ENCODE results near the gene RHBDF1.
"Not testable (repeated sequence)": the region's sequence is repeated elsewhere in the genome, so short reads cannot be mapped to it uniquely, and the experiment has no call there.

RHBDF1 gene

DNA sequence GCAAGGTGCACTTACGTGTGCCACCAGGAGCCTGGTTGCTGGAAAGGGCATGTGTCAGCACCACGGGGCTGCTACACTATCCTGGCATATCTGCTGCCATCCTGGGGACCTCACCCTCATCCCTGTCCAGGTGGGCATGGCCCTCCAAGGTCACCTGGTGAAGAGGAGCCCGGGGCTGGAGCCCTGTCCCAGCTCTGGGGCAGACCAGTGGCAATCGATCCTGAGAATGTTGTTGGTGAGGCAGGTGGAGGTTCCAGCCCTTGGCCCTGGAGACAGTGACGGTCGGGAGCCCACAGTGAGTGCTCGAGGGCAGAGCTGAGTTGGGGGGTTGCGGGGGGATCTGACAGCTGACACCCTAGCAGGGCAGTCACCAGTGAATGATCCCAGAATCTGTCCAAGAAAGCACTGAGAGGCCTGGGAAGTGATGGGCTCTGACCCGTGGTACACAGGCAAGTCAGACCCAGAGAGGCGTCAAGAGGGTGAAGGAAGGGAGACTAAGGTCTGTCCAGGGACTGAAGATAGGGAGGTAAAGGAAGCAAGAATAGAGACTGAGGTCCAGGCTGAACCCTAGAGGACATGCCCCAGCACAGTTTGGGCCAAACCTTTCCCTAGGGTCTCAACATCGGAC lies 36.6 kb downstream of the RHBDF1 start:
- no peak for DNase-seq

DNA sequence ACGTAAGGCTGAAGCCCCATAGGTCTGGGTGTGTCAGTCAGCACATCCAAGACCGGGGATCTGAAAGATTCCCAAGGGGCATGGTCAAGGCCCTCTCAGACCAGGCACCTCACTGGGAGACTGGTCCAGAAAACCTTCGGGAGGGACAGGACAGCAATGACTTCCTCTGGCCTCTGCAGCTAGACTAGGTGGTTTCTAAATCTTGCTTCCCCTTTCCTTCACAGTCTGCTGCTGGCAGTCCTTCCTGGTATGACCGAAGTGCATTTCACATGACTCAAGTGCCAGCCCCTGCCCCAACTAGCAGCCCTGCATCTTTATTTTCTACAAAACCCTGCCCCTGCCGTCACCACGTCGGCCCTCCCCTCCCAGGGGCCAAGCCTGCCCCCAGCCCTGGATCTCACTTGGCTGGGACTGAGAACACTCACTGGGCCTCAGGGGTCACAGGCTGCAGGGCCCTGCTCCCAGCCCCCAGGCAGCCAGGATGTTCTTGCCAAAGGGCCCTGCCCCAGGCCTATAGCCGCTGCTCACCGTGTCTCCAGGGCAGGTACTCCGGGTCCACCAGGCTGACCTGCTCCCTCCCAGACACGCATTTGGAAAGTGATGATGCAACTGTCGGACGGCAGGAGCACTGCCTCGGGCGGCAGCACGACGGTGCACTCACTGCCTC lies 37.3 kb downstream of the RHBDF1 start:
- DNase-seq, result no peak

DNA sequence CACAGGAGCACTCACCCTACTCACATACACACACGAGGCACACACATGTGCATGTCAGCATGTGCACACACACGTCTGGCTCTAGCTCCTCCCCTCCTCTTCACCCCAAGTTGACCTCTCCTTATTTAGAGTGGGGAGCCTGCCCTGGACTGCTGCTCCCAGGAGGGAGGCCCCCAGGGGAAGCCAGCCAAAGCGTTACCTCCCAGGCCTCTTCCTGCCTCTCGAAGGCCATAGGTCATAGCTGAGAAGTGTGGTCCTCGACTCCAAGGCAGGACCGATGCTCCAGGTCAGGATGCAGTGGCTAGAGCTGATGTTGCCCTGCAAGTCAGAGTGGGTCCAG lies 37.8 kb downstream of the RHBDF1 start:
- no peak for DNase-seq

DNA sequence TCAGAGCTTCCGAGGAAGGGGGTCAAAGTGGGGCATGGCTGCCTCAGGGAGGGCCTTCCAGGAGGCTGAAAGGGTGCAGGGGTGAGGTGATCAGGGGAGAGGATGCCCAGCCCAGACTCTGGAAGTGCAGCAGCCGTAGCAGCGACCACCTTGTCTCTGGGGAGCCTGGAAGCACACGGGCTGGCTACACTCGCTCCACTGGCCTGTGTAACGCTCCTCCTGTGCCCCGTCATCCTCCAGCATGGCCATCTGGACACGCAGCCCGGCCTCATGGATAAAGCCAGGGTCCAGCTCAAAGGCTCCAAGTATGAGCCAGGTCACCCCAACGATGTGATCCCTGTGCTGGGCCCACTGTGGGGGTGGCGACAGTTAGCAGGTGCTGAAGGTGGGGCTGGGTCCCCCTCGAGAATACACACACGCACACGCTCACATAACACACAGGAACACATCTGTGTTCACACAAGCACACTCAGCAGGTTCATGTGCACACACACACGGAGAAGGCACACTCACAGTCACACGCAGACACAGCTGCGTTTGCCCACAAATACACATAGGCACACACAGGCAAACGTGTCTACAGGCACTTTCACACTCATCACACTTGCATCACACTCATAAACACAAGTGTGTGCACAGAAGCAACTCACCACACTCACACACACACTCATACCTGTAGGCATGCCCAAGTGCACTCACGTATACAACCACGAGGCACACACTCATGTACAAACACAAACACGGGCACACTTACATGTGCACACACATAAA lies 38.4 kb downstream of the RHBDF1 start:
- DNase-seq, result no peak

DNA sequence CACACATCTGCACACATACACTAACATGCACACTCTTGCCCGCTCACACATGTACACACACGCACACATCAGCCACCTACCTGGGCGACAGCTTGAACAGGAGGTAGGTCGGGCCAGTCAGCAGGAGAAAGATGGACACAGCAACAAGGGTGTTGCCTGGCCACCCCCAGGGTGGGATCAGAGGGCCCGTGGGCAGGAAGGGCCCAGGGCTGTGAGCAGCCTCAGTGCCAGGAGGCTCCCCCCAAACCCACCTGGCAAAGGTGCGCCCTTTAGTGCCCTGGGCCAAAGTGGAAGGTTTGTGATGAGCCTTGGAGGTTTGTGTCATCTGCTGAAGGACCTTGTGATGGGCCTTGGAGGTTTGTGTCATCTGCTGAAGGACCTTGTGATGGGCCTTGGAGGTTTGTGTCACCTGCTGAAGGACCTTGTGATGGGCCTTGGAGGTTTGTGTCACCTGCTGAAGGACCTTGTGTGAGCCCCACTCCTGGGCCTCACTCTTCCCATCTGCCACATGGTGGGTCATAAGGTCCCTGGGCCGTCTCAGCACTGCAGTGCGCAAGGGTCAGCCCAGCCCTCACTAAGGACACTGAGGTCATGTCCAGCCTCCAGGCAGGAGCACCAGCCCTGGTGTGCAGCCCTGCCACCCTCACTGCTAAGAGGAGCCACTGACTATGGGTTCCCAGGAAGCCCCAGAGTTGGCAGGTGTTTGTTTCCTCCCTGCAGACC lies 39.1 kb downstream of the RHBDF1 start:
- DNase-seq, result not testable (repeated sequence)

DNA sequence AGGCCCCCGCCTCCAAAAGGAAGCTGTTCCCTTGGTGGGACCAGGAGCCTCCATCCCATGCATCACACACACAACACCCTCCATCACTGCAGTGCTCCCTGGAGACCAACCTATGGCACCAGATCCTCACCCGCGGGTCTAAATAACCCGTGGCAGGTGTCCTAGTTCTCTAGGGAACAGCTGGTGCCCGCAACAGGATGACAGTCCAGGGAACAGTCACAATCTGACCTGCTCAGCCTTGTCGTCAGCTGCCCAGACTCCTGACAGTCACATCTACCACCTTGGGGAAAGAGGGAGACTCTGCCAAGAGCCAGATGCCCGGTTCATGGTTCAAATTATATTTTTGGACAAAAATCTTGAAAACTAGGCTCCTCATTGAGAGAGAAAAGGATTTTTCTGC lies 41.8 kb downstream of the RHBDF1 start:
- not testable (repeated sequence) for DNase-seq

DNA sequence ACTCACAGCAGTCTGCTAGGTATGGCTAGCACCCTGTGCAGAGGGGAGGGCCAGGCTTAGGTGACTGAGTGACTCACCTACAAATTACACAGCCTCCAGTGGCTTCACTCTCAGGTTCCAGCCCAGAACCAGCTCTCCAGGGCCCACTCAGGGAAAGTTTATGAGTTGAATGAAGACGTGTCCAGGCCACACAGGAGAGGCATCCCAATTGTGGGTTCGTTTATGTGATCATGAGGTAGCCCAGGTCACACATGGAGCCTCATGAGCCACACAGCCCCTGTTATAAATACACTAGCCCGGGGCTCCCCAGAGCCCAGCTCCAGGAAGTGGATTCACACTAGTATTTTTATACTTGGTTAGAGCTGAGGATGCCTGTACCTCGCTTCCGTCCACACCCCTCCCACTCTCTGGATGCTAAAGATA lies 46.5 kb downstream of the RHBDF1 start:
- not testable (repeated sequence) for DNase-seq

DNA sequence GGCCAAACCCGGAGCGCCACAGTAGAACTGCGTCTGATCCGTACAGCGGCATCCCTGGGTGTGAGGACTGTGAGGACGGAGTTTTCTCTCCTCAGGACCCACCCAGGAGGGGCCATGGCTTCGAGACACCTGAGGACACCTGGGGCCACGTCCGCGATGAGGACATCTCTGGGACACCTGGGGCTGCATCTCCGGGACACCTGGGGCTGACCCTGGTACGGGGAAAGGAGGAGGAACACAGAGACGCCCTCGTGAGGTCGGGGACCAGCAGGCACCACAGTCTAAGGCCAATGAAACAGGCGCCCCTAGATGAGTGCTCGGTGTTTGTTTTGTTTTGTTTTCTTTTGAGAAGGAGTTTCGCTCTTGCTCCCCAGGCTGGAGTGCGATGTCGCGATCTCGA lies 48.3 kb downstream of the RHBDF1 start:
- DNase-seq, result not testable (repeated sequence)

DNA sequence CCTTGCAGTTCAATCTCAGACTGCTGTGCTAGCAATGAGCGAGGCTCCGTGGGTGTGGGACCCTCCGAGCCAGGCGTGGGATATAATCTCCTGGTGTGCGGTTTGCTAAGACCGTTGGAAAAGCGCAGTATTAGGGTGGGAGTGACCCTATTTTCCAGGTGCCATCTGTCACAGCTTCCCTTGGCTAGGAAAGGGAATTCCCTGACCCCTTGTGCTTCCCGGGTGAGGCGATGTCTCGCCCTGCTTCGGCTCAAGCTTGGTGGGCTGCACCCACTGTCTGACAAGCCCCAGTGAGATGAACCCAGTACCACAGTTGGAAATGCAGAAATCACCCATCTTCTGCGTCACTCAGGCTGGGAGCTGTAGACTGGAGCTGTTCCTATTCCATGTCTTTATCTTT lies 51.5 kb downstream of the RHBDF1 start:
- DNase-seq, result not testable (repeated sequence)

DNA sequence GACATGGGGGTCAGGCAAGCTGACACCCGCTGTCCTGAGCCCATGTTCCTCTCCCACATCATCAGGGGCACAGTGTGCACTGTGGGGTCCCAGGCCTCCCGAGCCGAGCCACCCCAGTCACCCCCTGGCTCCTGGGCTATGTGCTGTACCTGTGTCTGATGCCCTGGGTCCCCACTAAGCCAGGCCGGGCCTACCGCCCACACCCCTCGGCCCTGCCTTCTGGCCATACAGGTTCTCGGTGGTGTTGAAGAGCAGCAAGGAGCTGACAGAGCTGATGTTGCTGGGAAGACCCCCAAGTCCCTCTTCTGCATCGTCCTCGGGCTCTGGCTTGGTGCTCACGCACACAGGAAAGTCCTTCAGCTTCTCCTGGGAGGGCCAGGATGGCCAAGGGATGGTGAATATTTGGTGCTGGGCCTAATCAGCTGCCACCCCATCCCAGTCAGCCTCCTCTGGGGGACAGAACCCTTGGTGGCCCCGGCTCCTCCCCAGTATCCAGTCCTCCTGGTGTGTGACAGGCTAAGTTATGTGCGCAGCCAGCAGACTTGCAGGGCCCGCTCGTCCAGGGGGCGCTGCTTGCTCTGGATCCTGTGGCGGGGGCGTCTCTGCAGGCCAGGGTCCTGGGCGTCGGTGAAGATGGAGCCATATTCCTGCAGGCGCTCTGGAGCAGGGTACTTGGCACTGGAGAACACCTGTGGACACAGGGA lies 55.2 kb downstream of the RHBDF1 start:
- DNase-seq, result not testable (repeated sequence)

DNA sequence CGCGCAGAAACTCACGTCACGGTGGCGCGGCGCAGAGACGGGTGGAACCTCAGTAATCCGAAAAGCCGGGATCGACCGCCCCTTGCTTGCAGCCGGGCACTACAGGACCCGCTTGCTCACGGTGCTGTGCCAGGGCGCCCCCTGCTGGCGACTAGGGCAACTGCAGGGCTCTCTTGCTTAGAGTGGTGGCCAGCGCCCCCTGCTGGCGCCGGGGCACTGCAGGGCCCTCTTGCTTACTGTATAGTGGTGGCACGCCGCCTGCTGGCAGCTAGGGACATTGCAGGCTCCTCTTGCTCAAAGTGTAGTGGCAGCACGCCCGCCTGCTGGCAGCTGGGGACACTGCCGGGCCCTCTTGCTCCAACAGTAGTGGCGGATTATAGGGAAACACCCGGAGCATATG lies 61.7 kb downstream of the RHBDF1 start:
- DNase-seq, result peak; percentile 72 to 81 (median 76)

DNA sequence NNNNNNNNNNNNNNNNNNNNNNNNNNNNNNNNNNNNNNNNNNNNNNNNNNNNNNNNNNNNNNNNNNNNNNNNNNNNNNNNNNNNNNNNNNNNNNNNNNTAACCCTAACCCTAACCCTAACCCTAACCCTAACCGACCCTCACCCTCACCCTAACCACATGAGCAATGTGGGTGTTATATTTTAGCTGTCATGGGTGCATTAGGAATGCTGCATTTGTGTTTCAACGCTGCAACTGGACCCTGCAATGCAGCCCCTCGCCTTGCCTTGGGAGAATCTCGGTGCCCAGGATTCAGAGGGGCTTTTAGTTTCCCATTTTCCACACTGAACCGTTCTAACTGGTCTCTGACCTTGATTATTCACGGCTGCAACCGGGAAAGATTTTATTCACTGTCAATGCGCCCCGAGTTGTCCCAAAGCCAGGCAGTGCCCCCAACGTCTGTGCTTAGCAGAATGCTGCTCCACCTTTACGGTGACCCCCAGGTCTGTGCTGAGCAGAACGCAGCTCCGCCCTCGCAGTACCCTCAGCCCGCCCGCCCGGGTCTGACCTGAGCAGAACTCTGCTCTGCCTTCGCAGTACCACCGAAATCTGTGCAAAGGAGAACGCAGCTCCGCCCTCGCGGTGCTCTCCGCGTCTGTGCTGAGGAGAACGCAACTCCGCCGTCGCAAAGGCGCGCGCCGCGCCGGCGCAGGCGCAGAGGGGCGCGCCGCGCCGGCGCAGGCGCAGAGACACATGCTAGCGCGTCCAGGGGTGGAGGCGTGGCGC lies 62.3 kb downstream of the RHBDF1 start:
- DNase-seq, result no peak
